ENCODE measurements around the gene PLXND1. TPM values are rescaled to one million over a fixed set of nuclear protein-coding genes. Genes with fewer than 3 reads are reported as not detected.

Gene PLXND1
- total and polyA plus RNA-seq, 2 donors (not counting 1 experiment from before 2014, with no cell fraction given) = 3.3 to 74.4 TPM

GRCh38 chr3:129558081-129558771, 48.2 kb downstream of the PLXND1 start:
- ATAC-seq (ENCODE audit: low read depth) (no peak), DNase-seq (no peak)
- H3K9me3 ChIP-seq (ENCODE audit: control extremely low read depth in 1 of 3, control insufficient read depth in 2 of 3, insufficient read depth in 1 of 3, low read length in 2 of 3) = no peaks in the 10 kb centered on the region
- intact Hi-C loops (cut with micrococcal nuclease) = no loop called here
- no peak overlapping the region for H3K27ac ChIP-seq (ENCODE audit: low read length in 2 of 2)
- no peaks in the 10 kb centered on the region for H3K9me3 Mint-ChIP-seq (ENCODE audit: insufficient read depth)
- H3K4me1 ChIP-seq (ENCODE audit: control insufficient read depth in 2 of 2, insufficient read depth in 2 of 2, low read length in 2 of 2) = peaks cover 0 to 5% of the 10 kb centered on the region in 2 donors
- no peak overlapping the region for H3K4me2 ChIP-seq (replicated peaks; ENCODE audit: low read depth, low read length, poor library complexity, severe bottlenecking)
- H3K79me2 ChIP-seq (ENCODE audit: control insufficient read depth, insufficient read depth, low read length) = no peaks in the 10 kb centered on the region
- WGBS (ENCODE audit: insufficient coverage) = 68% methylated on average over 15 of the region's 15 CpGs
- no peak overlapping the region for H3K9ac ChIP-seq (ENCODE audit: low read length)
- ChIA-PET CTCF (interaction anchor here (1.3 kb wide), 1 partner anchor 9 kb away, joined by 3 read pairs; no protein-coding TSS in a partner anchor), POLR2A (interaction anchor here (1.1 kb wide), 1 partner anchor 18 kb away, joined by 4 read pairs; no protein-coding TSS in a partner anchor)
- H3K27me3 ChIP-seq (replicated peaks in 1 of 4; ENCODE audit: control extremely low read depth in 1 of 4, control insufficient read depth in 3 of 4, insufficient read depth in 4 of 4, low read length in 3 of 4) = peaks cover 0 to 34% (median 2%) of the 10 kb centered on the region in 4 experiments
- H3K4me3 ChIP-seq (ENCODE audit: control extremely low read depth in 1 of 5, extremely low read depth in 1 of 5, insufficient read depth in 1 of 5, low read depth in 2 of 5, low read length in 4 of 5) = no peak overlapping the region
- H3K27me3 Mint-ChIP-seq = peaks cover 11% of the 10 kb centered on the region
- TF ChIP-seq EZH2 (IDR thresholded peaks at IDR 0.05; ENCODE audit: borderline replicate concordance, insufficient read depth, low read depth, low read length, poor library complexity, severe bottlenecking) = no peak
- TF ChIP-seq CTCF (IDR thresholded peaks at IDR 0.05) = no peak
- H3K4me1 Mint-ChIP-seq = peaks cover 11% of the 10 kb centered on the region
- no peak overlapping the region for H2AFZ ChIP-seq (ENCODE audit: insufficient read depth, low read depth, low read length, poor library complexity, severe bottlenecking)
- no peak overlapping the region for H3K4me3 Mint-ChIP-seq
- H3K36me3 ChIP-seq (replicated peaks in 1 of 2; ENCODE audit: control extremely low read depth in 1 of 2, control insufficient read depth in 1 of 2, extremely low read depth in 1 of 2, insufficient read depth in 2 of 2, low read length in 1 of 2) = no peaks in the 10 kb centered on the region
- H4K20me1 ChIP-seq (ENCODE audit: control insufficient read depth, insufficient read depth, low read length, poor library complexity, severe bottlenecking) = no peaks in the 10 kb centered on the region
- peak overlapping the region; percentile 32 for H3K27ac Mint-ChIP-seq

DNA sequence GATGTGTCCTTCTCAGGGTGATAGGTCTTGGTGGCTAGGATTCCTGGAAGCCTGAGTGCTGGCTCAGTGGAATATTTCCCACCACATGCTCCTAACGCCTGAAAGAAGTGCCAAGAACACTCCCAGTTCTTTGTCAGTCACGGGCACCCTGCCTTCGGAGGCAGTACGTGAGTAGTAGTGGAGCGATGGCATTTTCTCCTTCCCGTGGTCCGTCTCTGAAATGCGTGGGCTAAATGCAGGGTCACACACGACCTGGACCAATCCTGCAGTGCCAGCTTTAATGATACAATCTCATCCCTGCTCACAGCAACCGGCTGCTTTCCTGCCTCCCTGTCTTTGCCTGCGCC, 49.0 kb downstream of the PLXND1 start:
- H3K27me3 ChIP-seq (replicated peaks in 1 of 4; ENCODE audit: control extremely low read depth in 1 of 4, control insufficient read depth in 3 of 4, insufficient read depth in 4 of 4, low read length in 3 of 4) = peaks cover 0 to 34% (median 2%) of the 10 kb centered on the region in 4 experiments
- no peak overlapping the region for H3K27ac ChIP-seq (ENCODE audit: low read length in 2 of 2)
- TF ChIP-seq CTCF (IDR thresholded peaks at IDR 0.05) = no peak
- no peak for TF ChIP-seq EZH2 (IDR thresholded peaks at IDR 0.05; ENCODE audit: borderline replicate concordance, insufficient read depth, low read depth, low read length, poor library complexity, severe bottlenecking)
- no peak for DNase-seq
- no peak overlapping the region for H2AFZ ChIP-seq (ENCODE audit: insufficient read depth, low read depth, low read length, poor library complexity, severe bottlenecking)
- H3K79me2 ChIP-seq (ENCODE audit: control insufficient read depth, insufficient read depth, low read length) = no peaks in the 10 kb centered on the region
- 86% methylated on average over 11 of the region's 11 CpGs for whole genome bisulfite sequencing (ENCODE audit: insufficient coverage)
- H3K36me3 ChIP-seq (replicated peaks in 1 of 2; ENCODE audit: control extremely low read depth in 1 of 2, control insufficient read depth in 1 of 2, extremely low read depth in 1 of 2, insufficient read depth in 2 of 2, low read length in 1 of 2) = no peaks in the 10 kb centered on the region
- H3K4me2 ChIP-seq (replicated peaks; ENCODE audit: low read depth, low read length, poor library complexity, severe bottlenecking) = no peak overlapping the region
- H3K4me3 ChIP-seq (ENCODE audit: control extremely low read depth in 1 of 5, extremely low read depth in 1 of 5, insufficient read depth in 1 of 5, low read depth in 2 of 5, low read length in 4 of 5) = no peak overlapping the region
- H4K20me1 ChIP-seq (ENCODE audit: control insufficient read depth, insufficient read depth, low read length, poor library complexity, severe bottlenecking) = no peaks in the 10 kb centered on the region
- peaks cover 0 to 5% of the 10 kb centered on the region in 2 donors for H3K4me1 ChIP-seq (ENCODE audit: control insufficient read depth in 2 of 2, insufficient read depth in 2 of 2, low read length in 2 of 2)
- Mint-ChIP-seq H3K9me3 (ENCODE audit: insufficient read depth) (no peaks in the 10 kb centered on the region), H3K27ac (no peak overlapping the region), H3K4me1 (peaks cover 11% of the 10 kb centered on the region), H3K27me3 (peaks cover 16% of the 10 kb centered on the region), H3K4me3 (no peak overlapping the region)
- POLR2A ChIA-PET = interaction anchor here (1.1 kb wide), 1 partner anchor 19 kb away, joined by 4 read pairs; no protein-coding TSS in a partner anchor
- CTCF ChIA-PET = interaction anchor here (1.3 kb wide), 1 partner anchor 9 kb away, joined by 3 read pairs; no protein-coding TSS in a partner anchor
- H3K9me3 ChIP-seq (ENCODE audit: control extremely low read depth in 1 of 3, control insufficient read depth in 2 of 3, insufficient read depth in 1 of 3, low read length in 2 of 3) = no peaks in the 10 kb centered on the region
- ATAC-seq (ENCODE audit: low read depth) = no peak
- intact Hi-C loops (cut with micrococcal nuclease) = no loop called here
- H3K9ac ChIP-seq (ENCODE audit: low read length) = no peak overlapping the region
